HCT116 (cell line): ENCODE measurements around the gene SERP1.

ENCODE experiments used
- ATF3 ChIP-seq: IDR thresholded peaks from 2 replicates; pipeline ENCODE4 v1.6.1; 2012
- CTCF ChIP-seq, 3 experiments: fragments of 200-600 bp in 1 of 3; sonication (generic) in 1 of 3; IDR thresholded peaks in 2 of 3; conservative IDR thresholded peaks in 1 of 3; 2 replicates each; pipeline ENCODE4 v1.5.1; 2012 to 2017; ENCODE audit warnings: low read depth in 2 of 3, low read length in 2 of 3, antibody characterized with exemption in 1 of 3, borderline replicate concordance in 1 of 3, control low read depth in 1 of 3, mild to moderate bottlenecking in 1 of 3, mixed read lengths in 1 of 3, mixed run types in 1 of 3, moderate library complexity in 1 of 3; ENCODE audit not compliant: insufficient read depth in 1 of 3
- EGR1 ChIP-seq: IDR thresholded peaks from 2 replicates; pipeline ENCODE4 v1.6.1; 2012; ENCODE audit warnings: low read depth
- EZH2 ChIP-seq: fragments of 200-600 bp; sonication (generic); IDR thresholded peaks from 2 replicates; pipeline ENCODE4 v1.6.1; 2017; ENCODE audit warnings: antibody characterized with exemption, mixed run types
- FOSL1 ChIP-seq: IDR thresholded peaks from 2 replicates; pipeline ENCODE4 v1.6.1; 2012; ENCODE audit warnings: low read depth
- POLR2A ChIP-seq: IDR thresholded peaks from 2 replicates; pipeline ENCODE4 v1.7.0; 2011; ENCODE audit warnings: borderline replicate concordance; ENCODE audit not compliant: insufficient read depth, insufficient read length; ENCODE audit errors: extremely low read depth
- POLR2AphosphoS5 ChIP-seq: IDR thresholded peaks from 2 replicates; pipeline ENCODE4 v1.6.1; 2011; ENCODE audit warnings: mild to moderate bottlenecking, low read depth, low read length, moderate library complexity
- SRF ChIP-seq: IDR thresholded peaks from 2 replicates; pipeline ENCODE4 v1.6.1; 2012; ENCODE audit warnings: low read depth
- TCF7L2 ChIP-seq: IDR thresholded peaks from 2 replicates; pipeline ENCODE4 v1.7.0; 2011; ENCODE audit warnings: borderline replicate concordance, inconsistent platforms; ENCODE audit not compliant: insufficient read depth, insufficient read length; ENCODE audit errors: extremely low read depth
- YY1 ChIP-seq: IDR thresholded peaks from 2 replicates; pipeline ENCODE4 v1.6.1; 2011; ENCODE audit warnings: low read length, low read depth, moderate library complexity, mild to moderate bottlenecking; ENCODE audit not compliant: insufficient replicate concordance; ENCODE audit errors: extremely low read depth
- ZBTB33 ChIP-seq: IDR thresholded peaks from 2 replicates; pipeline ENCODE4 v1.6.1; 2011; ENCODE audit warnings: mild to moderate bottlenecking, low read length, moderate library complexity; ENCODE audit not compliant: insufficient replicate concordance; ENCODE audit errors: extremely low read depth

- TF ChIP-seq EZH2, result no peak
- no peak for TF ChIP-seq CTCF (IDR thresholded peaks at IDR 0.05 in 2 of 3, conservative IDR thresholded peaks at IDR 0.05 in 1 of 3; ENCODE audit: borderline replicate concordance in 1 of 3, insufficient read depth in 1 of 3, low read depth in 2 of 3, low read length in 2 of 3)
- TF ChIP-seq YY1, result no peak
- no peak for TF ChIP-seq ATF3
- no peak for TF ChIP-seq TCF7L2
- no peak for TF ChIP-seq FOSL1
- TF ChIP-seq ZBTB33, result no peak
- TF ChIP-seq SRF, result no peak
- no peak for TF ChIP-seq POLR2A
- TF ChIP-seq POLR2AphosphoS5, result no peak
- TF ChIP-seq EGR1, result no peak
These were observed 2.3 kb downstream of the SERP1 start for GRCh38 chr3:150544041-150544440.
